Epithelial cell of prostate (primary cell): ENCODE data around the gene KIAA1614.

Experiments used
- DNase-seq: peaks from one replicate; pipeline ENCODE4 v3.0.0-alpha.2; 2011; ENCODE audit warnings: low read depth, low spot score
- H3K27ac ChIP-seq: fragments of 450-650 bp; 2 replicates; pipeline ENCODE4 v1.5.1; 2017; ENCODE audit warnings: mild to moderate bottlenecking

The KIAA1614 gene

GRCh38 chr1:180939073-180939710 is 26.5 kb downstream of the KIAA1614 start:
- no peak for DNase-seq
- H3K27ac ChIP-seq = no peak overlapping the region

GRCh38 chr1:180939711-180940103 is 27.0 kb downstream of the KIAA1614 start:
- no peak overlapping the region for H3K27ac ChIP-seq
- no peak for DNase-seq

GRCh38 chr1:180940445-180940844 is 27.7 kb downstream of the KIAA1614 start:
- H3K27ac ChIP-seq = no peak overlapping the region

DNA sequence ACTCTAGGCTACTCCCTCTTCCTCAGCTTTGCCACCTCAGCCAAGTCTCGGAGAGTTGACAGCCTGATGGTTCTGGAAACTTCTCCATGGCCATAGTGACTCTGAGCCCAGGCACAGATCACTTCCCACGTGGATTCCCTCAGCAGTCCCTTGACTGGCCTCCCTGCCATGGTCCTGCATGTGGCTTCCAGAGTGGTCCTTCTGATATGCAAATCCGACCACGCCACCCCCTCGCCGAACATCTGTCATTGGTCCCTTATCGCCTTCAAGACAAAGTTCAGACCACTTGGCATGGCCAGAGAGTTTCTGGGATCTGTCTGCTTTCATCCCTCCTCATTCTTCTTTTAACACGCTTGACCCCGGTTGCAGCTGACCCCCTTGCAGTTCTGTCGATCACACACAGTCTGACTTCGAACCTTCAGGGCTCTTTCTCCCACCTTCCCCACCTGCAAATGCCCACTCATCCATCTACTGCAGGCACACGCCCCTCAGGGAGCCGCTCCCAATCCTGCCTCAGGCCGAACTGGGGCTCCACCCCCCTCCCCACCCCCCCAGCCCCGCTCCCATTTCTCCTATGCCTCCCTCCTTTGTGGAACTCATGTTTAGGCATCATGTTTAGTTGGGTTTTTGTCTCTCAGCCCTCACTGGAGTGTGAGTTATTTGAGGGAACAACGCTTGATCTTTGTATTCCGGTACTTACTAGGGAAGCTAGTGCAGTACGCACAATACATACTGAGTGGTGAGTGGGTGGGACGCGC is 29.0 kb downstream of the KIAA1614 start:
- DNase-seq = no peak
- H3K27ac ChIP-seq = no peak overlapping the region

More at GRCh38 chr1:180940445-180940844, 27.7 kb downstream of the KIAA1614 start:
- DNase-seq = no peak

DNA sequence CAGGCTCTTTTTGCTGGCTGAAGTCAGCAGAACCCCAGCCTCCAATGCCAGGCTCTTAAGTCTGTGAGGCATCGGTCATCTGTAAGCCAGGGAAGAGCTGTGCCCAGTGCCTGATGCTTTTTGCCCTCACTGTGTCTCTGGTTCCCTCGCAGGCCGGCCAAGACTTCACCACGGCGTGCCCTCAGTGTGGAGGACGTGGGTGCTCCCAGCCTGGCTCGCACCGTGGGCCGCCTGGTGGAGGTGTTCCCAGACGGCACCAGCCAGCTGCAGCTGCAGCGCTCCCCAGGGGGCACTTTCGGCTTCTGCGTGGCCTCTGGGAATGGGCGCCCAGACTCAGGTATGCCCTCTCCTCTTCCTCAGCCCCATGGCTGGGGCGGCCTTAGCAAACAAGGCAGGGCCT is 32.5 kb downstream of the KIAA1614 start:
- no peak overlapping the region for H3K27ac ChIP-seq
- DNase-seq = no peak

DNA sequence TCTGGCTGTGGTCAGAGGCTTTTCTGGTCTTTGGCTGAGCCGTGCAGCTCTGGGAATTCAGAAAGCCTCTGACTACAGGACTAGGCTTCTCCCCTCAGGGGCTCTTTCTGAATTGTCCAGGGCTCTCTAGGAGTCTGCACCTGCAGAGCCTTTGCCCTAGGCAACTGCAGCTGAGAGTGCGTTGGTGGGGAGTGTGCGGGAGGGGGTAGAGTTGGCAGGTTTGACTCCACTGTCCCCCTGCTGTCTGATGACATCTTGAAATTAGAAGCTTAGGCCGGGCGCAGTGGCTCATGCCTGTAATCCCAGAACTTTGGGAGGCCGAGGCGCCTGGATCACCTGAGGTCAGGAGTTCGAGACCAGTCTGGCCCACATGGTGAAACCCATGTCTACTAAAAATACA is 32.9 kb downstream of the KIAA1614 start:
- no peak for DNase-seq
- no peak overlapping the region for H3K27ac ChIP-seq

DNA sequence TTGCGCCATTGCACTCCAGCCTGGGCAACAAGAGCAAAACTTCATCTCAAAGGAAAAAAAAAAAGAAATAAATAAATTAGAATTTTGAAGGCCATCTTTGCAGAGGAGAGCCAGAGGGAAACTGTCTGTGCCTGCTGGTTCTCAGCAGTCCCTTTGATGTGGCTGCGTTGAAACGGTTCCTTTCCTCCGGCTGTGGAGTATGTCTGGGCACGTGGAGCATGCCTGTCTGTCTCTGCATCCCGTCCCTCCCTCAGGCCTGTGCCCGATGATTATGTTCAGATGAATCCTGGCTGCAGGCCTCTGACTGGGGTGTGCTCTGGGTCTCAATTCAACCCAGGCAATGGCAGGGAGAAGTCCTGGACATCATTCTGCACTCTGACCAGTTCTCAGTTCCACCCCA is 33.4 kb downstream of the KIAA1614 start:
- DNase-seq = no peak
- no peak overlapping the region for H3K27ac ChIP-seq

GRCh38 chr1:180946541-180947498 is 34.1 kb downstream of the KIAA1614 start:
- no peak for DNase-seq
- H3K27ac ChIP-seq = no peak overlapping the region

- DNase-seq = no peak
- no peak overlapping the region for H3K27ac ChIP-seq
These were observed 34.8 kb downstream of the KIAA1614 start for GRCh38 chr1:180947499-180947885.

DNA sequence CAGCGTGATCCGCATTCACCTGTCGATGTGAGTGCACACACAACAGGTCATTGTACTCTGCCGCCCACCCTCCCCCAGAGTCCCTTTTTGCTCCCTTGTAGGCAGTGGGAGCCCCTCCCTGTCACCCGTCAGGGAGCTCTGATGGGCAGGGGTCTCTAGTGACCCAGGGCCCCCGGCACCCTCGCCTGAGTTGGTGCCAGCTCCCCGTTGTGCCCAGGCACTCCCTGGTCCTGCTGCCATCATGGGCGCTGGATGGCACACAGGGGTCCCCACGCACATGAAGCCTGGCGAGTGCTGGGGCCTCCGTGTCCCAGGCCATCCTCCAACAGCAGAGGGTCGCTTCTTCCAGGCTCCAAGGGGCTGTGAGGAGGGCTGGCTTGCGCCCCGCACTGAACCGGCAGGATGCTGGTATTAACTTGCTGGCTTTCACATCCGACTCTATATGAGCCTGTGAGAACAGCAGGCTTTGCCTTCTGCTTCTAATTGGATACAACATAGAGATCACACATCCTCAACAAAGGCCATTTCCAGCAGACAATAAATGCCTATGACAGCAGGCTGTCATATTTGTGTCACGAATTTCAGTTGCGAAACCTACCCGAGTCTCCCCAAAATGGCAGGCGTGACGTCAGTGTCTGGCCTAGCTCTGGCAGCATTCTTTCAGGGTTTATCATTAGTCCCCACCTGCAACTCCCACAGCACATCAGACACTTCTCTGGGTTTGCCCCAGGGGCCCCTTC is 35.4 kb downstream of the KIAA1614 start:
- H3K27ac ChIP-seq = no peak overlapping the region
- no peak for DNase-seq

DNA sequence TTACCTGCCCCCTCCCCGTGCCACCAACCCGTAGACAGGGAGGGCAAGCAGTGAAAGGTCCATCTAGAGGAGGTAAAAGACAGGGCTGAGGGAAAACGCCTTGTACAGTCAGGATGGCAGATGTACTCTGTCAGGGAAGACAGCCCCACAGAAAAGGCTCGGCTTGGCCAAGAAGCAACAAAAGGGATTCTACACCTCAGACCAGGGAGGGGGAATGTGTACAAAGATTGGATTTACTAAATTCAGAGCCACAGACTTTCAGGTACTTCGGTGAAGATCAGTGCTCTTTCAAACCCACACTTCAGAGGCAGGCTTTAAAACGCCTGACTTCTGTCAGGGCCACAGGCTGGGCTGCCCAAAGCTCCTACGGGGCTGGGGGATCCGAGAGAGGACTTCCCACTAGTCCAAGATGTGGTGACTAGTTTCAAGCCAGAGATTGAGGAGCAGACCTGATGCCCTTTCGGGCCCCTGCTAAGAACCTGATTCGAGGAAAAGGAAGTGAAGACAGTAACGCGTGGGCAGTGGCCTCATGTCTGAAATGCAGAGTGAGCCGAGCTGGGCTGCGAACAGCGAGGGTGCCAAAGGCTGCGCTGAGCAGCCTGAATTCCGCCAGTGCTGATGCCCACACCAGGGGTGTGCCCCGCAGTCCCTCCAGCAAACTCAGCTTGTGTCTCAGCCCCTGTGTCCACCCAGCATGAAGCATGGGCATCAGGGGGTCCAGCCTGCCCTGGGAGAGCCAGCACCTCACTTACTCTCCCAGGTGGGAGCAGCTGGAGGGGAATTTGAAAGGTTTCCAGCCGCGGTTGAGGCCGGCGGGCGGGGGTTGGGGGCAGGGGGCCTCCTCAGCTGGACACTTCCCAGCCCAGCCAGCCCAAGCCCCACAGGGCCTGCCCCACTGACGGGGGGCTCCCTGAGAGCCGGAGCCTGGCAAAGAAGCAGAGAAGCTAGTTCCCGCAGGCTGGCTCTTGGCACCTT is 36.2 kb downstream of the KIAA1614 start:
- H3K27ac ChIP-seq = no peak overlapping the region
- no peak for DNase-seq

GRCh38 chr1:180949616-180950000 is 36.9 kb downstream of the KIAA1614 start:
- no peak overlapping the region for H3K27ac ChIP-seq
- DNase-seq = no peak

- H3K27ac ChIP-seq = no peak overlapping the region
- no peak for DNase-seq
These were observed 37.6 kb downstream of the KIAA1614 start for GRCh38 chr1:180950321-180950720.

DNA sequence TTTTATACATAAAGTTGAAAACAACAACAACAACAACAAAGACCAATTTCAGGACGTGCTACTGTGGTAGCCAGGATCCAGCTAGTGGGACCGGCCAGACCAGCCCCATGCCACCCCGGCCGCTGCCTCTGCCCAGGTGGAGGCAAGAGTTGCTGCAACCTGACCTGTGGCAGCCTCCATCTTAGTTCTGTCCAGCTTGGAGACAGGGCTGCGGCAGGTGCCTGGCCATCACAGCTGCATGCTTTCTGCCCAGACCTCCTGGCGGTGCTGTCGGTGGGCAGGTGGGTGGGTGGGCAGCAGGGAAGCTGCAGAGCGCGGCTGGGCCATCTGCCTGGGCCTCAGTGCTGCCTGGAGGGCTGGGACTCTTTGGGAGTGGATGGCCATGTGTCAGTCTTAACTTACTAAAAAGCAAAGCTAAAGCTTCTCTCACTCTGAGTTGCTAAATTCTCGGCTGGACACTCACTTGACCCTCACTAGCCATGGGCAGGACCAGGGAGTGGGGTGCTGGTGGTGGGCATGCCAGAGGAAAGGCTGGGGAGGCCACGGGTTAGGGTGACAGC is 38.6 kb downstream of the KIAA1614 start:
- no peak for DNase-seq
- H3K27ac ChIP-seq = no peak overlapping the region

GRCh38 chr1:180951836-180952656 is 39.3 kb downstream of the KIAA1614 start:
- no peak for DNase-seq
- no peak overlapping the region for H3K27ac ChIP-seq

GRCh38 chr1:180952657-180953013 is 39.9 kb downstream of the KIAA1614 start:
- H3K27ac ChIP-seq = no peak overlapping the region
- no peak for DNase-seq

- peak; percentile 52 for DNase-seq
- no peak overlapping the region for H3K27ac ChIP-seq
These were observed 40.8 kb downstream of the KIAA1614 start for GRCh38 chr1:180953291-180954004.
